ENCODE data around the gene GHRHR. TPM values are rescaled to one million over a fixed set of nuclear protein-coding genes. Genes with fewer than 3 reads are reported as not detected.

The GHRHR gene
- total and polyA plus RNA-seq, 9 of the 15 experiments (the other 6 are each of a cell fraction or from before 2014, with no cell fraction given): not detected

- FAIRE-seq: no peak
- 13% methylated on average over 12 of the region's 19 CpGs for WGBS (ENCODE audit: insufficient coverage, low coverage, missing lambda C conversion rate)
Observed at GRCh38 chr7:30988351-30989005, 24.7 kb downstream of the GHRHR start.

More at GRCh38 chr7:30988351-30989005, 24.7 kb downstream of the GHRHR start:
- Histone ChIP-seq H3K9me3 (replicated peaks; ENCODE audit: control insufficient read depth, insufficient read depth, low read depth, low read length) (no peaks in the 10 kb centered on the region), H3K4me1 (replicated peaks in 1 of 2; ENCODE audit: control insufficient read depth in 2 of 2, insufficient read depth in 2 of 2, low read length in 2 of 2) (peaks cover 0 to 23% of the 10 kb centered on the region in 2 experiments; a peak in 2 of 5 replicates), H3K27me3 (ENCODE audit: control insufficient read depth in 2 of 2, insufficient read depth in 2 of 2, low read length in 2 of 2) (peaks cover 25 to 66% of the 10 kb centered on the region in 2 experiments), H3K27ac (ENCODE audit: extremely low read depth, low read depth, low read length) (no peak overlapping the region), H3K36me3 (ENCODE audit: control insufficient read depth, insufficient read depth, low read length) (no peaks in the 10 kb centered on the region), H2AFZ (ENCODE audit: low read depth, low read length) (no peak overlapping the region), H3K4me3 (no peak overlapping the region), H3K9ac (ENCODE audit: insufficient read depth in 1 of 2, low read depth in 2 of 2, low read length in 2 of 2) (no peak overlapping the region; a peak in 1 of 4 replicates), H3K79me2 (ENCODE audit: control insufficient read depth, insufficient read depth, low read length) (no peaks in the 10 kb centered on the region), H3K9me1 (ENCODE audit: control insufficient read depth, insufficient read depth, low read length) (no peaks in the 10 kb centered on the region), H4K20me1 (replicated peaks; ENCODE audit: control insufficient read depth, insufficient read depth, low read length) (no peaks in the 10 kb centered on the region; the same call in 1 of the 2 replicates), H3K4me2 (ENCODE audit: insufficient read depth, low read length) (no peak overlapping the region)
- no peak for ATAC-seq
- DNase-seq (ENCODE audit: extremely low read depth in 1 of 4, low spot score in 3 of 4): no peak
- no peak for TF ChIP-seq ZNF740 (CRISPR knock-in tag; IDR thresholded peaks at IDR 0.05)
- no peak for TF ChIP-seq ZNF740 (tag; IDR thresholded peaks at IDR 0.05)
- TF ChIP-seq CEBPB (tag; IDR thresholded peaks at IDR 0.05): peak; percentile 71
- TF ChIP-seq NR2C2 (CRISPR knock-in tag; IDR thresholded peaks at IDR 0.05): no peak
- TF ChIP-seq NR2C2 (tag; IDR thresholded peaks at IDR 0.05): no peak
- TF ChIP-seq MITF (IDR thresholded peaks at IDR 0.05): no peak
- TF ChIP-seq TEAD1 (CRISPR knock-in tag; IDR thresholded peaks at IDR 0.05): no peak
- intact Hi-C loops (cut with micrococcal nuclease) (no loop called here), in situ Hi-C loops (cut with MboI) (loop anchor here (10.0 kb wide), 1 partner anchor 746 kb away; no protein-coding TSS in a partner anchor)
- no TSS peak for BruUV-seq (replicated peaks)
- ChIA-PET CTCF (ENCODE audit: low intra/inter-chr PET ratio) (no interaction called here), POLR2A (interaction anchor here (0.6 kb wide), 1 partner anchor 234 kb away, joined by 3 read pairs; no protein-coding TSS in a partner anchor)

All from K562 (cell line).